Stomach (tissue), 9 donors: Measurements from ENCODE around the gene ESR1. TPM values are rescaled to one million over a fixed set of nuclear protein-coding genes. Genes with fewer than 3 reads are reported as not detected.
"Not testable (repeated sequence)": the region's sequence is repeated elsewhere in the genome, so short reads cannot be mapped to it uniquely, and the experiment has no call there.

Experiments
- DNase-seq, 2 donors: peaks; one replicate each; pipeline versions ENCODE4 v3.0.0 to v3.0.0-alpha.2; 2013 to 2019
- H3K27ac ChIP-seq, 5 donors: fragments of 200-600 bp in 4 of 5; sonication (generic) in 4 of 5; one replicate each; pipeline ENCODE4 v1.5.1; 2013 to 2019; ENCODE audit warnings: mild to moderate bottlenecking in 1 of 5, moderate library complexity in 1 of 5
- H3K27me3 ChIP-seq, 3 donors: fragments of 200-600 bp; sonication (generic); one replicate each; pipeline ENCODE4 v1.5.1; 2017 to 2019; ENCODE audit warnings: mixed run types in 1 of 3
- H3K36me3 ChIP-seq, 4 donors: fragments of 200-600 bp; sonication (generic); 1 replicate in 3 of 4; 2 replicates in 1 of 4; pipeline ENCODE4 v1.5.1; 2016 to 2019
- H3K4me1 ChIP-seq, 4 donors: fragments of 200-600 bp; sonication (generic); one replicate each; pipeline ENCODE4 v1.5.1; 2016 to 2019
- H3K4me3 ChIP-seq, 4 donors: fragments of 200-600 bp; sonication (generic) in 3 of 4; one replicate each; pipeline ENCODE4 v1.5.1; 2016 to 2019; ENCODE audit warnings: mild to moderate bottlenecking in 1 of 4
- H3K9me3 ChIP-seq, 4 donors: fragments of 200-600 bp; sonication (generic); one replicate each; pipeline ENCODE4 v1.5.1; 2016 to 2019
- EP300 ChIP-seq: sonication (generic); formaldehyde crosslinking; IDR thresholded peaks from one replicate; pipeline ENCODE4 v1.6.1; 2017; ENCODE audit warnings: antibody characterized with exemption
- POLR2A ChIP-seq, 4 donors: fragments of 450-650 bp; IDR thresholded peaks; one replicate each; pipeline ENCODE4 v1.6.1; 2016; ENCODE audit warnings: antibody characterized with exemption in 4 of 4, control low read depth in 2 of 4, mild to moderate bottlenecking in 1 of 4, moderate library complexity in 1 of 4
- POLR2AphosphoS5 ChIP-seq, 3 donors: sonication (generic); formaldehyde crosslinking; IDR thresholded peaks; one replicate each; pipeline ENCODE4 v1.6.1; 2016; ENCODE audit warnings: antibody characterized with exemption in 3 of 3
- WGBS, 5 donors: extraction: QIAGEN DNeasy Blood & Tissue Kit in 3 of 5; methylation state at CpG; one replicate each; pipeline versions ENCODE4 v1.1.5 to v1.1.7; 2013 to 2018; 5-methylcytosine and 5-hydroxymethylcytosine counted together
- intact Hi-C: fragments of 100-400 bp; cut with DNase I; formaldehyde crosslinking; loops from one replicate; pipeline ENCODE4 v1.15.1; 2023; ENCODE audit warnings: low total_unique reads
- polyA plus RNA-seq, 3 donors: library from polyadenylated mRNA; stranded (reverse); fragments of 200-250 nt; gene quantifications; one replicate each; pipeline ENCODE4 v1.2.3, GENCODE V29; 2013
- total RNA-seq, 5 donors: library from RNA; depleted of rRNA; stranded (reverse); fragments of >200 nt; gene quantifications; one replicate each; pipeline versions ENCODE4 v1.1.0 to v1.2.3, GENCODE V29; 2014 to 2016
- TF ChIP-seq, protein P1 (sequence below), 7 experiments: fragments of 450-650 bp in 4 of 7; fragments of 200-600 bp in 3 of 7; sonication (generic) in 3 of 7; IDR thresholded peaks; one replicate each; pipeline ENCODE4 v1.5.1; 2016 to 2019; ENCODE audit warnings: antibody characterized with exemption in 7 of 7, control low read depth in 2 of 7, mild to moderate bottlenecking in 1 of 7
- donor health status: healthy with polysubstance abuse.
- donor health status: Bipolar disorder and iron deficiency.
- donor health status: healthy.

ESR1 gene
- total and polyA plus RNA-seq, 8 donors, result 0.05 to 2.0 (median 1.8) TPM; not detected in 3

DNA sequence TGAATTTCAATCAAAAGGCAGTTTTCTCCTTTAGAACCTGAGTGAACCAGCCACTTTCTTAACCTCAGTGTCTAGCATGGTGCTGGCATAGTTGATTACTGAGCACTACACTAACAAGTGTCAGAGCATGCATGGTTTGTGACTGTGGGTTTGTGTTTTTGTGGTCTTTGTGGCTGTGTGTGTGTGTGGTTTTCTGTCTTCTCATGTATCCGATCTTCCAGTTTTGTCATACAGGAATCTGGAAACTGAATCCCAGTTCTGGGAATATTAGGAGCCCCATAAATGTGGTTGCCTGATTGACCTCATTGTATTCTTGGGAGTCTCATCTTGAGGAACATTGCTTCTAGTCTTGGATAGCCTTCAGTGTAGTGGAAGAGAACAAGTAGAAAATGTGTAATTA lies 73.7 kb downstream of the ESR1 start:
- Histone ChIP-seq H3K27me3 (no peaks in the 10 kb centered on the region), H3K9me3 (no peaks in the 10 kb centered on the region), H3K27ac (no peak overlapping the region), H3K36me3 (no peaks in the 10 kb centered on the region), H3K4me3 (no peak overlapping the region), H3K4me1 (no peaks in the 10 kb centered on the region)
- TF ChIP-seq POLR2AphosphoS5 (IDR thresholded peaks at IDR 0.05) (no peak), POLR2A (IDR thresholded peaks at IDR 0.05) (no peak), EP300 (no peak)
- TF ChIP-seq, protein P1, sequence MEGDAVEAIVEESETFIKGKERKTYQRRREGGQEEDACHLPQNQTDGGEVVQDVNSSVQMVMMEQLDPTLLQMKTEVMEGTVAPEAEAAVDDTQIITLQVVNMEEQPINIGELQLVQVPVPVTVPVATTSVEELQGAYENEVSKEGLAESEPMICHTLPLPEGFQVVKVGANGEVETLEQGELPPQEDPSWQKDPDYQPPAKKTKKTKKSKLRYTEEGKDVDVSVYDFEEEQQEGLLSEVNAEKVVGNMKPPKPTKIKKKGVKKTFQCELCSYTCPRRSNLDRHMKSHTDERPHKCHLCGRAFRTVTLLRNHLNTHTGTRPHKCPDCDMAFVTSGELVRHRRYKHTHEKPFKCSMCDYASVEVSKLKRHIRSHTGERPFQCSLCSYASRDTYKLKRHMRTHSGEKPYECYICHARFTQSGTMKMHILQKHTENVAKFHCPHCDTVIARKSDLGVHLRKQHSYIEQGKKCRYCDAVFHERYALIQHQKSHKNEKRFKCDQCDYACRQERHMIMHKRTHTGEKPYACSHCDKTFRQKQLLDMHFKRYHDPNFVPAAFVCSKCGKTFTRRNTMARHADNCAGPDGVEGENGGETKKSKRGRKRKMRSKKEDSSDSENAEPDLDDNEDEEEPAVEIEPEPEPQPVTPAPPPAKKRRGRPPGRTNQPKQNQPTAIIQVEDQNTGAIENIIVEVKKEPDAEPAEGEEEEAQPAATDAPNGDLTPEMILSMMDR (IDR thresholded peaks at IDR 0.05), result no peak
- DNase-seq, result no peak
- WGBS, 5 donors, result 71 to 91% (median 88%) methylated on average over 1 of the region's 1 CpG
- intact Hi-C loops, result no loop called here

DNA sequence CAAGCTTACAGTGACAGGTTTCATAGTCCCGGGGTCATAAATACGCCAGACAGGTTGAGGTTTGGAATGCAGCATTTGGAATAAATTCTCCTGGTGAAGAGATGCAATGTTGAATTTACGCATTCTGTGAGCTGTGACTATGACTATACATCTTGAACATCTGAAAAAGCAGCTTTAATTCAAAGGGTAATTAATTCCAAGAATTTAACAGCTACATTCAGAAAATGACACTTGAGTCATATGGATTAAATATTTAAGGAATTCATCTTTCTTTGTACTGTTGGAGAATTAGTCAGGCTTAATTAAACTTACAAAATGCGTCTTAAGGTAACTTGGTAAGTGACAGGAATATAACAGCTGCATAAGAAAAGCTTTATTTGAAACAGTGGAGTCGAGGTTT lies 74.7 kb downstream of the ESR1 start:
- WGBS, 5 donors, result 83 to 91% (median 87%) methylated on average over 5 of the region's 5 CpGs
- Histone ChIP-seq H3K27ac (no peak overlapping the region), H3K4me3 (no peak overlapping the region), H3K9me3 (no peaks in the 10 kb centered on the region), H3K36me3 (no peaks in the 10 kb centered on the region), H3K27me3 (no peaks in the 10 kb centered on the region), H3K4me1 (no peaks in the 10 kb centered on the region)
- TF ChIP-seq, protein P1 (IDR thresholded peaks at IDR 0.05), result no peak
- no peak for TF ChIP-seq EP300
- intact Hi-C loops, result no loop called here
- DNase-seq, result no peak

DNA sequence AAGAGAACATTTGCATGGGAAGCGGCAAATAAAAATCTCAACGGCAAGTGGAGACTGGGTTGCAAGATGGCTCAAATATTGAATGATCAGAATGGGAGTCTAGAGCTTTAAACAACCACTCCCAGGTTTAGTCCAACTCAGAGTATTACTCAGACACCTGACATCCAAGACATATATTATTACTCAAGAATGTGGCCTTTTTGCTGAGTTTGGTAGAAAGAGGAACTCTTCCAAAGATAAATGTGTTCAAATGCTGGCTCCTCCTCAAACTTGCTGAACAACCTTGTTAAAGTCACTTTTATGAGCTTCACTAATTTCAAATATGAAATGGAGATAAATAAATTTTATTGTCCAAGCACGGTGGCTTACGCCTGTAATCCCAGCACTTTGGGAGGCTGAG lies 77.8 kb downstream of the ESR1 start:
- intact Hi-C loops, result no loop called here
- Histone ChIP-seq H3K4me1 (no peaks in the 10 kb centered on the region), H3K9me3 (no peaks in the 10 kb centered on the region), H3K36me3 (no peaks in the 10 kb centered on the region), H3K27me3 (no peaks in the 10 kb centered on the region), H3K27ac (no peak overlapping the region), H3K4me3 (no peak overlapping the region)
- TF ChIP-seq EP300 (no peak), POLR2AphosphoS5 (IDR thresholded peaks at IDR 0.05) (no peak), POLR2A (IDR thresholded peaks at IDR 0.05) (no peak)
- TF ChIP-seq, protein P1 (IDR thresholded peaks at IDR 0.05), result no peak
- WGBS, 5 donors, result 85 to 97% (median 95%) methylated on average over 4 of the region's 4 CpGs
- no peak for DNase-seq

DNA sequence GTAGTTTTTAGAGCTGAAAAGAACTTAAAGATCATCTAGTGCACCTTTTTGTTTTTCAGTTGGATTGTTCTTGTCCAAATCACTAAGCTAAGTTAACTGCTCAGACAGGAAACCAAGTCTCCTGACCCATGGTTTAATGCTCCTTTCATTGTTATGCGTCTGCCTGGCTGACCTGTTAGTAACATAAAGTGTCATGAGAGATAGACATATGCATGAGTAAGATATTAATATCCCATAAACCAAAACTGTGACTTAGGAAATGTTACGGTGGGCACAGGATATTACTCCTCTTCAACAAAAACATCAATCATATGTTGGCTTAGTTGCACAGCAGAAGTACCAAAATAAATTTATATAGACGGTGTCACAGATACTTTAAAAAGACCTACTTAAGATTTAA lies 84.0 kb downstream of the ESR1 start:
- no peak overlapping the region for H3K27ac ChIP-seq
- H3K4me3 ChIP-seq, result no peak overlapping the region
- H3K4me1 ChIP-seq, result no peaks in the 10 kb centered on the region
- 80 to 86% (median 81%) methylated on average over 3 of the region's 3 CpGs for WGBS, 5 donors
- H3K9me3 ChIP-seq, result peaks cover 0 to 6% (median 5%) of the 10 kb centered on the region in 4 donors
- H3K36me3 ChIP-seq, result no peaks in the 10 kb centered on the region
- no peaks in the 10 kb centered on the region for H3K27me3 ChIP-seq
- TF ChIP-seq POLR2AphosphoS5 (IDR thresholded peaks at IDR 0.05) (no peak), POLR2A (IDR thresholded peaks at IDR 0.05) (no peak), EP300 (no peak)
- TF ChIP-seq, protein P1 (IDR thresholded peaks at IDR 0.05), result no peak
- no peak for DNase-seq
- intact Hi-C loops, result no loop called here

DNA sequence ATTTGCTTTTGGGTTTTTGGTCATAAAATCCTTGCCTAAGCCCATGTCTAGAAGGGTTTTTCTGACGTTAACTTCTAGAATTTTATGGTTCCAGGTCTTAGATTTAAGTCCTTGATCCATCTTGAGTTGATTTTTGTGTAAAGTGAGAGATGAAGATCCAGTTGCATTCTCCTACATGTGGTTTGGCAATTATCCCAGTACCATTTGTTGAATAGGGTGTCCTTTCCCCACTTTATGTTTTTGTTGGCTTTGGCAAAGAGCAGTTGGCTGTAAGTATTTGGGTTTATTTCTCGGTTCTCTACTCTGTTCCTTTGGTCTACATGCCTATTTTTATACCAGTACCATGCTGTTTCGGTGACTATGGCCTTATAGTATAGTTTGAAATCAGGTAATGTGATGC lies 86.9 kb downstream of the ESR1 start:
- H3K36me3 ChIP-seq, H3K27me3 ChIP-seq, H3K27ac ChIP-seq, H3K4me1 ChIP-seq, intact Hi-C loops, DNase-seq, H3K4me3 ChIP-seq: not testable (repeated sequence)
- WGBS, 5 donors, result 47 to 62% (median 58%) methylated on average over 3 of the region's 3 CpGs
- H3K9me3 ChIP-seq, result peaks cover 0 to 25% (median 10%) of the 10 kb centered on the region in 4 donors

DNA sequence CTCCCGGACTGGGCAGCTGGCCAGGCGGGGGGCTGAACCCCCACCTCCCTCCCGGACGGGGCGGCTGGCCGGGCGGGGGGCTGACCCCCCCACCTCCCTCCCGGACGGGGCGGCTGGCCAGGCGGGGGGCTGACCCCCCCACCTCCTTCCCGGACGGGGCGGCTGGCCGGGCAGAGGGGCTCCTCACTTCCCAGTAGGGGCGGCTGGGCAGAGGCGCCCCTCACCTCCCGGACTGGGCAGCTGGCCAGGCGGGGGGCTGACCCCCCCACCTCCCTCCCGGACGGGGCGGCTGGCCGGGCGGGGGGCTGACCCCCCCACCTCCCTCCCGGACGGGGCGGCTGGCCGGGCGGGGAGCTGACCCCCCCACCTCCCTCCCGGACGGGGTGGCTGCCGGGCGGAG lies 91.7 kb downstream of the ESR1 start:
- H3K27ac ChIP-seq, H3K36me3 ChIP-seq, H3K4me1 ChIP-seq, H3K4me3 ChIP-seq, DNase-seq, intact Hi-C loops, H3K27me3 ChIP-seq: not testable (repeated sequence)
- WGBS, 5 donors, result 97 to 100% (median 97%) methylated on average over 2 to 10 of the region's 33 CpGs; no CpG with 5 or more reads in 2 of the 5 donors
- H3K9me3 ChIP-seq, result peaks cover 0 to 21% (median 6%) of the 10 kb centered on the region in 4 donors

DNA sequence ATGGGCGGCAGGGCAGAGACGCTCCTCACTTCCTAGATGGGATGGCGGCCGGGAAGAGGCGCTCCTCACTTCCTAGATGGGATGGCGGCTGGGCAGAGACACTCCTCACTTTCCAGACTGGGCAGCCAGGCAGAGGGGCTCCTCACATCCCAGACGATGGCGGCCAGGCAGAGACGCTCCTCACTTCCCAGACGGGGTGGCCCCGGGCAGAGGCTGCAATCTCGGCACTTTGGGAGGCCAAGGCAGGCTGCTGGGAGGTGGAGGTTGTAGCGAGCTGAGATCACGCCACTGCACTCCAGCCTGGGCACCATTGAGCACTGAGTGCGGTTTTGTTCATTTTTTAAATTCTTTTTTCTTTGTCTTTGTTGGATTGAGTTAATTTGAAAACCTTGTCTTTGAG lies 92.3 kb downstream of the ESR1 start:
- H3K27me3 ChIP-seq, DNase-seq, H3K4me3 ChIP-seq, H3K4me1 ChIP-seq, H3K27ac ChIP-seq, intact Hi-C loops, H3K36me3 ChIP-seq: not testable (repeated sequence)
- peaks cover 0 to 21% (median 6%) of the 10 kb centered on the region in 4 donors for H3K9me3 ChIP-seq
- WGBS, 5 donors, result 94 to 99% (median 96%) methylated on average over 9 to 15 of the region's 15 CpGs
